BJ (cell line): ENCODE measurements around the gene ALDH3A1. TPM values are rescaled to one million over a fixed set of nuclear protein-coding genes. Genes with fewer than 3 reads are reported as not detected.
A peak's percentile ranks its signal among the peaks of the same experiment; 100 is the strongest.

ENCODE experiments used
- CTCF ChIA-PET: fragments of 350-600 bp; formaldehyde crosslinking; extraction: SDS; loops from one replicate; lab custom pipeline; 2021; ENCODE audit warnings: antibody characterized with exemption, inconsistent platforms; lab: Yijun Ruan, JAX
- POLR2A ChIA-PET: fragments of 300-600 bp; sonication (Branson Sonifier 250); formaldehyde crosslinking; extraction: SDS; loops from one replicate; lab custom pipeline; 2021; ENCODE audit warnings: antibody characterized with exemption; lab: Charles Lee
- DNase-seq: peaks from one replicate; pipeline ENCODE4 v3.0.0-alpha.2; 2011; ENCODE audit warnings: low read depth
- H3K27me3 ChIP-seq: 2 replicates; pipeline ENCODE4 v1.6.0; 2011; ENCODE audit warnings: low read length; ENCODE audit not compliant: control insufficient read depth, insufficient read depth
- H3K36me3 ChIP-seq: 2 replicates; pipeline ENCODE4 v1.5.1; 2011; ENCODE audit warnings: low read length; ENCODE audit not compliant: control insufficient read depth, insufficient read depth
- H3K4me3 ChIP-seq: 2 replicates; pipeline ENCODE4 v1.5.1; 2011; ENCODE audit warnings: low read depth, mild to moderate bottlenecking, control low read depth, low read length
- polyA plus RNA-seq: library from polyadenylated mRNA; depleted of rRNA; stranded (reverse); fragments of >200 nt; gene quantifications from 2 replicates; pipeline ENCODE4 v1.2.3, GENCODE V29; 2011
- TF ChIP-seq, protein P1 (sequence below): IDR thresholded peaks from 2 replicates; pipeline ENCODE4 v1.5.1; 2011; ENCODE audit warnings: low read depth, mild to moderate bottlenecking, control low read depth, inconsistent platforms, low read length, moderate library complexity; ENCODE audit not compliant: insufficient read depth

The ALDH3A1 gene
- polyA plus RNA-seq, 1 experiment: 0.20 TPM

- POLR2A ChIA-PET: no interaction called here
- H3K4me3 ChIP-seq: no peak overlapping the region
- CTCF ChIA-PET: interaction anchor here (1.0 to 1.6 kb wide), 2 partner anchors 259 to 266 kb away, joined by 3 to 7 read pairs; no protein-coding TSS in a partner anchor
Observed at GRCh38 chr17:19771971-19772630, 24.0 kb upstream of the ALDH3A1 start.

GRCh38 chr17:19770985-19771735, 23.1 kb upstream of the ALDH3A1 start:
- TF ChIP-seq, protein P1, sequence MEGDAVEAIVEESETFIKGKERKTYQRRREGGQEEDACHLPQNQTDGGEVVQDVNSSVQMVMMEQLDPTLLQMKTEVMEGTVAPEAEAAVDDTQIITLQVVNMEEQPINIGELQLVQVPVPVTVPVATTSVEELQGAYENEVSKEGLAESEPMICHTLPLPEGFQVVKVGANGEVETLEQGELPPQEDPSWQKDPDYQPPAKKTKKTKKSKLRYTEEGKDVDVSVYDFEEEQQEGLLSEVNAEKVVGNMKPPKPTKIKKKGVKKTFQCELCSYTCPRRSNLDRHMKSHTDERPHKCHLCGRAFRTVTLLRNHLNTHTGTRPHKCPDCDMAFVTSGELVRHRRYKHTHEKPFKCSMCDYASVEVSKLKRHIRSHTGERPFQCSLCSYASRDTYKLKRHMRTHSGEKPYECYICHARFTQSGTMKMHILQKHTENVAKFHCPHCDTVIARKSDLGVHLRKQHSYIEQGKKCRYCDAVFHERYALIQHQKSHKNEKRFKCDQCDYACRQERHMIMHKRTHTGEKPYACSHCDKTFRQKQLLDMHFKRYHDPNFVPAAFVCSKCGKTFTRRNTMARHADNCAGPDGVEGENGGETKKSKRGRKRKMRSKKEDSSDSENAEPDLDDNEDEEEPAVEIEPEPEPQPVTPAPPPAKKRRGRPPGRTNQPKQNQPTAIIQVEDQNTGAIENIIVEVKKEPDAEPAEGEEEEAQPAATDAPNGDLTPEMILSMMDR: no peak
- CTCF ChIA-PET: interaction anchor here (1.0 to 1.6 kb wide), 3 partner anchors 9 to 265 kb away, joined by 3 to 7 read pairs (median 5); no protein-coding TSS in a partner anchor

More at GRCh38 chr17:19771971-19772630, 24.0 kb upstream of the ALDH3A1 start:
- Histone ChIP-seq H3K36me3 (peaks cover 4% of the 10 kb centered on the region), H3K27me3 (no peaks in the 10 kb centered on the region)
- TF ChIP-seq, protein P1: no peak
- no peak for DNase-seq

GRCh38 chr17:19769946-19770652, 22.0 kb upstream of the ALDH3A1 start:
- H3K36me3 ChIP-seq: no peaks in the 10 kb centered on the region; the same call in 1 of the 2 replicates
- TF ChIP-seq, protein P1: no peak
- CTCF ChIA-PET: interaction anchor here (1.0 to 1.9 kb wide), 5 partner anchors 8 to 323 kb away, joined by 3 to 11 read pairs (median 5); no protein-coding TSS in a partner anchor
- H3K27me3 ChIP-seq: no peaks in the 10 kb centered on the region
- no peak overlapping the region for H3K4me3 ChIP-seq
- DNase-seq: peak; percentile 84
- POLR2A ChIA-PET: interaction anchor here (0.7 kb wide), 1 partner anchor 222 kb away, joined by 4 read pairs; no protein-coding TSS in a partner anchor

More at GRCh38 chr17:19770985-19771735, 23.1 kb upstream of the ALDH3A1 start:
- POLR2A ChIA-PET: no interaction called here
- no peaks in the 10 kb centered on the region for H3K27me3 ChIP-seq
- no peak for DNase-seq
- H3K36me3 ChIP-seq: peaks cover 2% of the 10 kb centered on the region; the same call in 1 of the 2 replicates
- no peak overlapping the region for H3K4me3 ChIP-seq

DNA sequence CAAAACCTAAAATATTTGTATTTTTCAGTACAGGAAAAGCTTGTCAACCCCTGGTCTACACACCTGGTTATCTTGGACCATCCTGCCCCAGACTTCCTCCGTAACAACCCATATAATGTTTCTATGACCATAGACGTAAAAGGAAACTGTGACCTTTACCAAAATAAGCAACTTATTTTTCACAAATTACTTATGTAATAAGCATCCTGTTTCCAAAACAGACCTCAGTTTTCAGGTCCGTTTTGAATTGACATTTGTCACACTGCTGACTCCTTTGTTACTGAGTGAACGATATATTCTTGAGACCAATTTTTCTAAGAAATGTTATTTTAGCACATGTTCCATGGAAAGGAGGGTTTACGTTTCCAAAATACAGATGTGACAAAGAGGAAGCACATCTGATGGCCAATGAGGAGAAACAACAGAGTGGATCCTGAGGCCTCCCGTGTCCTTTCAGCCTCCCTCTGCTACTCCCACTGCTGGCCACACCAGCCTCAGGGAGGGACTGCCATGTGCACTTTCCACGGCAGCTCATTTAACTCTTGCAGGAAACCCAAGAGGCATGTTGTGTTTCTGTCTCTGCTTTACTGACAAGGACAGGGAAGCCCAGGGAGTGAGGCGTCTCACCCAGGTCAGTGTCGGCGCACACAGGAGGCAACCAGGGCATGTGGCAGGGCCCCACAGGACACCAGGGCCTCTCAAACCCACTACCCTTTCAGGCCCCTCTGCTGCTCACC, 20.1 kb upstream of the ALDH3A1 start:
- Histone ChIP-seq H3K4me3 (no peak overlapping the region), H3K36me3 (no peaks in the 10 kb centered on the region), H3K27me3 (no peaks in the 10 kb centered on the region; the same call in 1 of the 2 replicates)
- ChIA-PET POLR2A (no interaction called here), CTCF (interaction anchor here (1.1 to 7.3 kb wide), 7 partner anchors 12 to 320 kb away, joined by 3 to 105 read pairs (median 6); partner anchors contain the start of gene ALDH3A2)
- TF ChIP-seq, protein P1: no peak
- no peak for DNase-seq
